ENCODE data around the gene CLTB. TPM values are rescaled to one million over a fixed set of nuclear protein-coding genes. Genes with fewer than 3 reads are reported as not detected.

CLTB gene
- total and polyA plus RNA-seq, 2 experiments from 2014 or later: 26.8 to 34.0 TPM

- Histone ChIP-seq H3K4me3 (no peak overlapping the region), H4K20me1 (replicated peaks; ENCODE audit: insufficient read depth) (no peaks in the 10 kb centered on the region), H3K79me2 (replicated peaks; ENCODE audit: insufficient read depth) (no peaks in the 10 kb centered on the region), H2AFZ (no peak overlapping the region), H3F3A (replicated peaks; ENCODE audit: low read depth) (no peaks in the 10 kb centered on the region), H3K4me1 (ENCODE audit: insufficient read depth) (no peaks in the 10 kb centered on the region), H3K4me2 (no peak overlapping the region), H3K9me2 (ENCODE audit: insufficient read depth) (0 out of 2 replicates have a peak, but pooled peaks cover 3% of the 10 kb centered on the region), H3K27ac (ENCODE audit: low read depth) (no peak overlapping the region), H3K36me3 (ENCODE audit: insufficient read depth) (no peaks in the 10 kb centered on the region), H3K27me3 (ENCODE audit: insufficient read depth) (no peaks in the 10 kb centered on the region)
- no peak for TF ChIP-seq POLR2AphosphoS5 (IDR thresholded peaks at IDR 0.05; ENCODE audit: low read depth)
- TF ChIP-seq ZNF331 (CRISPR knock-in tag; IDR thresholded peaks at IDR 0.05; ENCODE audit: low read depth): no peak
- TF ChIP-seq CTCF (conservative IDR thresholded peaks at IDR 0.05; ENCODE audit: low read depth in 2 of 2): no peak
- H3K36me3 Mint-ChIP-seq (ENCODE audit: low read depth): peaks cover 12% of the 10 kb centered on the region
- H3K27me3 Mint-ChIP-seq (ENCODE audit: insufficient read depth, low read depth, poor library complexity): peaks cover 3% of the 10 kb centered on the region
- ATAC-seq: no peak
- no peaks in the 10 kb centered on the region for H3K4me1 Mint-ChIP-seq
- peaks cover 32% of the 10 kb centered on the region for H3K9me3 Mint-ChIP-seq
- no peak overlapping the region for H3K4me3 Mint-ChIP-seq
- H3K27ac Mint-ChIP-seq: no peak overlapping the region
- no peak for DNase-seq (ENCODE audit: low spot score)
These were observed 11.6 kb upstream of the CLTB start for GRCh38 chr5:176427971-176428370.

- H3K79me2 ChIP-seq (replicated peaks; ENCODE audit: insufficient read depth): no peaks in the 10 kb centered on the region
- Mint-ChIP-seq H3K27ac (no peak overlapping the region), H3K9me3 (peaks cover 30% of the 10 kb centered on the region), H3K36me3 (ENCODE audit: low read depth) (peaks cover 10% of the 10 kb centered on the region; the same call in 2 of the 3 replicates), H3K27me3 (ENCODE audit: insufficient read depth, low read depth, poor library complexity) (no peaks in the 10 kb centered on the region), H3K4me3 (no peak overlapping the region), H3K4me1 (no peaks in the 10 kb centered on the region)
- no peaks in the 10 kb centered on the region for H3F3A ChIP-seq (replicated peaks; ENCODE audit: low read depth)
- no peak overlapping the region for H3K4me2 ChIP-seq
- no peak for DNase-seq (ENCODE audit: low spot score)
- no peaks in the 10 kb centered on the region for H3K36me3 ChIP-seq (ENCODE audit: insufficient read depth)
- TF ChIP-seq ETS1 (IDR thresholded peaks at IDR 0.05): no peak
- no peak for TF ChIP-seq STAT1 (IDR thresholded peaks at IDR 0.05; ENCODE audit: unreplicated experiment)
- TF ChIP-seq CTCF (conservative IDR thresholded peaks at IDR 0.05; ENCODE audit: low read depth in 2 of 2): no peak
- TF ChIP-seq CREB1 (CRISPR knock-in tag; IDR thresholded peaks at IDR 0.05; ENCODE audit: low read depth): no peak
- TF ChIP-seq REST (IDR thresholded peaks at IDR 0.05; ENCODE audit: unreplicated experiment): no peak
- TF ChIP-seq POLR2AphosphoS5 (IDR thresholded peaks at IDR 0.05; ENCODE audit: low read depth): no peak
- no peak for TF ChIP-seq NANOG (IDR thresholded peaks at IDR 0.05; ENCODE audit: borderline replicate concordance)
- no peak overlapping the region for H3K27ac ChIP-seq (ENCODE audit: low read depth)
- H3K4me3 ChIP-seq: no peak overlapping the region
- H3K4me1 ChIP-seq (ENCODE audit: insufficient read depth): no peaks in the 10 kb centered on the region
- ATAC-seq: no peak
- H3K9me2 ChIP-seq (ENCODE audit: insufficient read depth): 0 out of 2 replicates have a peak, but pooled peaks cover 3% of the 10 kb centered on the region
- no peak overlapping the region for H2AFZ ChIP-seq
- H4K20me1 ChIP-seq (replicated peaks; ENCODE audit: insufficient read depth): no peaks in the 10 kb centered on the region
- H3K27me3 ChIP-seq (ENCODE audit: insufficient read depth): no peaks in the 10 kb centered on the region
These were observed 10.5 kb upstream of the CLTB start for GRCh38 chr5:176426876-176427275.
